Pancreas (tissue), 10 donors: Measurements from ENCODE around the gene PUSL1. TPM values are rescaled to one million over a fixed set of nuclear protein-coding genes. Genes with fewer than 3 reads are reported as not detected.

Experiments used
- ATAC-seq, 4 donors: fragments of 200-7000 bp; cut with Tn5 transposase; one replicate each; pipeline versions ENCODE4 v1.8.0 to v1.9.1; 2020; ENCODE audit warnings: mild to moderate bottlenecking in 4 of 4, moderate library complexity in 4 of 4
- DNase-seq, 6 donors: peaks; one replicate each; pipeline ENCODE4 v3.0.0-alpha.2; 2020
- FAIRE-seq: peaks from 2 replicates; lab custom pipeline; 2012; peaks lifted over from hg19 to GRCh38; lab: Jason Lieb, UNC
- H3K27ac ChIP-seq, 4 donors: fragments of 200-600 bp; sonication (generic); 1 replicate in 3 of 4; 2 replicates in 1 of 4; pipeline versions ENCODE4 v1.5.0 to v1.8.0; 2020
- H3K27me3 ChIP-seq, 4 donors: fragments of 200-600 bp; one replicate each; pipeline ENCODE4 v1.8.0; 2021
- H3K36me3 ChIP-seq, 3 donors: fragments of 200-600 bp; sonication (generic) in 1 of 3; one replicate each; pipeline versions ENCODE4 v1.5.0 to v1.8.0; 2020 to 2021
- H3K4me1 ChIP-seq, 3 donors: fragments of 200-600 bp; one replicate each; pipeline ENCODE4 v1.8.0; 2021
- H3K4me3 ChIP-seq, 4 donors: fragments of 200-600 bp; sonication (generic) in 2 of 4; one replicate each; pipeline versions ENCODE4 v1.5.0 to v1.8.0; 2020 to 2021
- H3K9me3 ChIP-seq, 4 donors: fragments of 200-600 bp; one replicate each; pipeline ENCODE4 v1.8.0; 2021
- CTCF ChIP-seq, 4 donors: fragments of 200-600 bp; sonication (generic) in 3 of 4; IDR thresholded peaks; one replicate each; pipeline versions ENCODE4 v1.5.0 to v1.8.0; 2021; ENCODE audit warnings: antibody characterized with exemption in 4 of 4
- WGBS, 2 donors: extraction: QIAGEN DNeasy Blood & Tissue Kit; methylation state at CpG; one replicate each; pipeline ENCODE4 v1.1.7; 2013; 5-methylcytosine and 5-hydroxymethylcytosine counted together
- intact Hi-C, 3 donors: fragments of 100-400 bp; cut with DNase I; formaldehyde crosslinking; loops; one replicate each; pipeline versions ENCODE4 v1.11.1 to v1.14.2; 2022
- polyA plus RNA-seq, 2 donors: library from polyadenylated mRNA; stranded (reverse); fragments of 200-250 nt; gene quantifications; one replicate each; pipeline ENCODE4 v1.2.3, GENCODE V29; 2013
- total RNA-seq, 6 donors: library from RNA; stranded (reverse); fragmentation: NEBNext Ultra II Directional in 4 of 6; extraction: Animal tissue kit (Norgen Biotek cat#: 25700) in 4 of 6; gene quantifications; one replicate each; pipeline versions ENCODE4 v1.2.1 to v1.2.4, GENCODE V29; 2021 to 2023
- donor health status: healthy with polysubstance abuse.
- donor health status: DM: no; HTN: no; CAD: no; lungs with moderate emphysema.
- donor health status: DM: no; HTN: no; CAD: no.
- donor health status: control.
- donor health status: control.
- donor health status: Bipolar disorder and iron deficiency.
- donor health status: DM: yes; HTN: yes; CAD: no.
- donor health status: DM: no; HTN: no; CAD: no.
- donor health status: DM: no; HTN: no; CAD: no.
- donor health status: DM: yes; HTN: yes; CAD: no.

PUSL1 gene
- total and polyA plus RNA-seq, 8 donors, result 7.5 to 23.2 (median 10.2) TPM

- WGBS, 2 donors, result 10 to 15% methylated on average over 24 to 28 of the region's 28 CpGs
Measured at GRCh38 chr1:1353389-1354151, 45.2 kb downstream of the PUSL1 start.

GRCh38 chr1:1354271-1355247, 46.2 kb downstream of the PUSL1 start:
- FAIRE-seq, result no peak
- Histone ChIP-seq H3K4me1 (no peaks in the 10 kb centered on the region), H3K27ac (no peak overlapping the region), H3K27me3 (no peaks in the 10 kb centered on the region), H3K9me3 (no peaks in the 10 kb centered on the region), H3K4me3 (no peak overlapping the region), H3K36me3 (no peaks in the 10 kb centered on the region)
- intact Hi-C loops, result no loop called here
- WGBS, 2 donors, result 9 to 12% methylated on average over 90 to 116 of the region's 116 CpGs
- no peak for TF ChIP-seq CTCF (IDR thresholded peaks at IDR 0.05)
- ATAC-seq, result peak in 1 of 4 donors; percentile 2
- peak in 4 of 6 donors; percentile 2 to 79 (median 28) for DNase-seq

More at GRCh38 chr1:1353389-1354151, 45.2 kb downstream of the PUSL1 start:
- DNase-seq (peak in 2 of 6 donors; percentile 45 to 81), FAIRE-seq (no peak), ATAC-seq (no peak)
- intact Hi-C loops, result no loop called here
- H3K9me3 ChIP-seq, result no peaks in the 10 kb centered on the region
- H3K36me3 ChIP-seq, result no peaks in the 10 kb centered on the region
- H3K4me3 ChIP-seq, result no peak overlapping the region
- no peaks in the 10 kb centered on the region for H3K4me1 ChIP-seq
- no peak for TF ChIP-seq CTCF (IDR thresholded peaks at IDR 0.05)
- H3K27ac ChIP-seq, result no peak overlapping the region
- no peaks in the 10 kb centered on the region for H3K27me3 ChIP-seq

GRCh38 chr1:1355416-1355815, 47.0 kb downstream of the PUSL1 start:
- H3K27me3 ChIP-seq, result no peaks in the 10 kb centered on the region
- H3K4me1 ChIP-seq, result no peaks in the 10 kb centered on the region
- no peaks in the 10 kb centered on the region for H3K9me3 ChIP-seq
- TF ChIP-seq CTCF (IDR thresholded peaks at IDR 0.05), result no peak
- DNase-seq (peak in 4 of 6 donors; percentile 14 to 84 (median 28)), ATAC-seq (peak in 3 of 4 donors; percentile 23 to 47 (median 26)), FAIRE-seq (no peak)
- intact Hi-C loops, result no loop called here
- no peak overlapping the region for H3K27ac ChIP-seq
- WGBS, 2 donors, result 1% methylated on average over 43 to 52 of the region's 52 CpGs
- H3K36me3 ChIP-seq, result no peaks in the 10 kb centered on the region
- H3K4me3 ChIP-seq, result peak overlapping the region in 1 of 4 donors; percentile 31

GRCh38 chr1:1356166-1356795, 47.9 kb downstream of the PUSL1 start:
- intact Hi-C loops, result no loop called here
- no peaks in the 10 kb centered on the region for H3K27me3 ChIP-seq
- FAIRE-seq (no peak), DNase-seq (peak in 4 of 6 donors; percentile 4 to 66 (median 30)), ATAC-seq (no peak)
- H3K4me1 ChIP-seq, result no peaks in the 10 kb centered on the region
- H3K9me3 ChIP-seq, result no peaks in the 10 kb centered on the region
- no peak for TF ChIP-seq CTCF (IDR thresholded peaks at IDR 0.05)
- no peak overlapping the region for H3K27ac ChIP-seq
- 35 to 38% methylated on average over 8 of the region's 8 CpGs for WGBS, 2 donors
- H3K4me3 ChIP-seq, result no peak overlapping the region
- no peaks in the 10 kb centered on the region for H3K36me3 ChIP-seq
